Upper lobe of right lung (tissue), 1 donor: ENCODE results near the gene ART4. TPM values are rescaled to one million over a fixed set of nuclear protein-coding genes. Genes with fewer than 3 reads are reported as not detected.

ENCODE experiments used
- ATAC-seq: fragments of 200-7000 bp; cut with Tn5 transposase; one replicate; pipeline ENCODE4 v1.9.1; 2020; ENCODE audit warnings: mild to moderate bottlenecking, moderate library complexity
- DNase-seq: peaks from one replicate; pipeline ENCODE4 v3.0.0-alpha.2; 2020
- H3K27ac ChIP-seq: fragments of 200-600 bp; one replicate; pipeline ENCODE4 v1.8.0; 2022
- H3K27me3 ChIP-seq: fragments of 200-600 bp; one replicate; pipeline ENCODE4 v1.8.0; 2022; ENCODE audit warnings: mild to moderate bottlenecking
- H3K36me3 ChIP-seq: fragments of 200-600 bp; one replicate; pipeline ENCODE4 v1.8.0; 2022
- H3K4me1 ChIP-seq: fragments of 200-600 bp; one replicate; pipeline ENCODE4 v1.8.0; 2022
- H3K4me3 ChIP-seq: fragments of 200-600 bp; one replicate; pipeline ENCODE4 v1.8.0; 2022; ENCODE audit warnings: mild to moderate bottlenecking
- H3K9me3 ChIP-seq: fragments of 200-600 bp; one replicate; pipeline ENCODE4 v1.8.0; 2022
- intact Hi-C: fragments of 100-400 bp; cut with DNase I; formaldehyde crosslinking; loops from one replicate; pipeline ENCODE4 v1.11.0; 2022
- total RNA-seq: library from RNA; stranded (reverse); fragmentation: NEBNext Ultra II Directional; extraction: Animal tissue kit (Norgen Biotek cat#: 25700); gene quantifications from one replicate; pipeline ENCODE4 v1.2.1, GENCODE V29; 2021
- TF ChIP-seq, protein P1 (sequence below): fragments of 200-600 bp; IDR thresholded peaks from one replicate; pipeline ENCODE4 v1.8.0; 2022; ENCODE audit warnings: antibody characterized with exemption
- donor health status: DM: no; HTN: yes; CAD: no; lungs with severe emphysema.

ART4 gene
- total RNA-seq, 1 donor from 2014 or later: 5.7 TPM

DNA sequence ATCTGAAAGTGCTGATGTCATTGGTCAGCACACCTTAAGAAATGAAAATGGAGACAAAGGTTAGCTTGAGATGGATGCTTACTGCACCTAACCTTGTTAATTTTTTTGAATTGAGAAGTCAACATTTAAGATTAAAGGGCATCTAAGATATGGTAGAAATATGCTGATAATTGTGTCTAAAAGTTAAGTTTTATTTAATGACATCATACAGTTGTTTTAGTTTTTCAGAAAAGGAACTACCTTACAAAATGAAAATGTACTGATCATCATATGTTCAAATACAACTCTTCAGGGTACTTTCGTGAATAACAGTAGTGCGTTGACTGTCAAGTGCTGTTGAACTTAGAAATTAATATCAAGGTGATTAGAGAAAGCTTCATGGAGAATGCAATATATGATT is 31.8 kb downstream of the ART4 start:
- intact Hi-C loops: no loop called here
- peaks cover 7% of the 10 kb centered on the region for H3K4me1 ChIP-seq
- no peak overlapping the region for H3K4me3 ChIP-seq
- DNase-seq: no peak
- H3K27me3 ChIP-seq: no peaks in the 10 kb centered on the region
- H3K9me3 ChIP-seq: no peaks in the 10 kb centered on the region
- TF ChIP-seq, protein P1, sequence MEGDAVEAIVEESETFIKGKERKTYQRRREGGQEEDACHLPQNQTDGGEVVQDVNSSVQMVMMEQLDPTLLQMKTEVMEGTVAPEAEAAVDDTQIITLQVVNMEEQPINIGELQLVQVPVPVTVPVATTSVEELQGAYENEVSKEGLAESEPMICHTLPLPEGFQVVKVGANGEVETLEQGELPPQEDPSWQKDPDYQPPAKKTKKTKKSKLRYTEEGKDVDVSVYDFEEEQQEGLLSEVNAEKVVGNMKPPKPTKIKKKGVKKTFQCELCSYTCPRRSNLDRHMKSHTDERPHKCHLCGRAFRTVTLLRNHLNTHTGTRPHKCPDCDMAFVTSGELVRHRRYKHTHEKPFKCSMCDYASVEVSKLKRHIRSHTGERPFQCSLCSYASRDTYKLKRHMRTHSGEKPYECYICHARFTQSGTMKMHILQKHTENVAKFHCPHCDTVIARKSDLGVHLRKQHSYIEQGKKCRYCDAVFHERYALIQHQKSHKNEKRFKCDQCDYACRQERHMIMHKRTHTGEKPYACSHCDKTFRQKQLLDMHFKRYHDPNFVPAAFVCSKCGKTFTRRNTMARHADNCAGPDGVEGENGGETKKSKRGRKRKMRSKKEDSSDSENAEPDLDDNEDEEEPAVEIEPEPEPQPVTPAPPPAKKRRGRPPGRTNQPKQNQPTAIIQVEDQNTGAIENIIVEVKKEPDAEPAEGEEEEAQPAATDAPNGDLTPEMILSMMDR: no peak
- H3K36me3 ChIP-seq: no peaks in the 10 kb centered on the region
- H3K27ac ChIP-seq: no peak overlapping the region
- ATAC-seq: no peak

DNA sequence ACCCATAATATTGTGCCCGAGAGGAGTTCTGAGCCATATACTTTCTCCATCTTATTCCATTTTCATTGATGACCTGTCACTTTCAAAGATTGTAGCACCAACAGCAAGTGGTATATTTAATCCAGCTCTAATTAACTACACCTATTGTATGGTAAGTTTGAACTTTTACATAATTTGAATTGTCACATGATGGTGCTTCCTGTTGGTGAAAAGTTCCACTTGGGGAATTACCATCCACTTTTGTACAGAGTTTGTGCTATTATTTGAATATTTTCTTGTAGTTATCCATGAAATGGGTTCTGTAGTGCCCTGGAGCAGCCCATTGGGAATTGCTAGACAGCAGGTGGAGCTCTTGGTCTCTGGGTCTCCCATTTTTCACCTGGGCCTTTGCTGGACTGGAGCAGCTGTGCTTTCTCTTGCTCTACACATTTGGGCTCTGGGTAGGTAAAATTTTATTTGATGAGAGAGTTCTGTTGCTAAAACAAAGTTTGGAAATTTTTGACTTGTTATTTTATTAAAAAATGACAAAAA is 32.3 kb downstream of the ART4 start:
- H3K9me3 ChIP-seq: no peaks in the 10 kb centered on the region
- H3K4me3 ChIP-seq: no peak overlapping the region
- peaks cover 7% of the 10 kb centered on the region for H3K4me1 ChIP-seq
- no peak for DNase-seq
- H3K27ac ChIP-seq: no peak overlapping the region
- TF ChIP-seq, protein P1: peak; percentile 34
- ATAC-seq: peak; percentile 54
- no peaks in the 10 kb centered on the region for H3K36me3 ChIP-seq
- H3K27me3 ChIP-seq: no peaks in the 10 kb centered on the region
- intact Hi-C loops: no loop called here

DNA sequence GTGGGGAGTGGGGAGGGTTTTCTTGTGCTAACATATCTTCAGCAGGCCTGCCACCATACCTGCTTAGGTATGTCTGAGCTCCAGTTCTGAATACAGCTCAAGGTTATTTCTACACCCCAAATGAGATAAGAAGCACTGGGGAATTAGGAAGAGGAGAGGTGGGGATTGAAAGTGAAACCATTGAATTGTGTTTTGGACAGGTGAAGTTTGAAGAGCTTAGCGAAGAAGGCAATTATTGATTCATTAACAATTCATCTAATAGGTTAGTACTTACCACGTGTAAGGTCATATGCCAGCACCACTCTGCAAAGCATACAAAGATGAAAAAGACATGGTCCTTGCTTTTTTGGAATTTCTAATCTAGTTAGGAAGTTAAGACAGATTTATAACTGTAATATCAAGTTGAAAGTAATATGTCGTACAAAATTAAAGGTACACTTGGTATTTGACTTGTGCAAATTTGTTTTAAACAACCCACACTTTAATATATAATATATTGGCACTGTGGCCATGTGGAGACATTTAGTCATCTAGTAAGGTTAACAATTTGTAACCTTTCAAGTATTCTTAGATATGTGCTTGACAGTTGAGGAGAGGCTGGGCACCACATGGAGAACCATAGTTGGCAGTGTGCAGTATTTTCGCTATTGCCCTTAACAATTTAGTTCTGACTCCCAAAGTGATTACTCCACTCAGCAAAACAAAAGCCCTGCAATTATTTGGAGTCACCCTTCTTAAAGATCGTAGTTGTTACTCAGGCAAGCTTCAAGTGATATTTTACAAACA is 33.0 kb downstream of the ART4 start:
- Histone ChIP-seq H3K27me3 (no peaks in the 10 kb centered on the region), H3K4me3 (peak overlapping the region; percentile 13), H3K27ac (no peak overlapping the region), H3K4me1 (peaks cover 7% of the 10 kb centered on the region), H3K9me3 (no peaks in the 10 kb centered on the region), H3K36me3 (no peaks in the 10 kb centered on the region)
- ATAC-seq: peak; percentile 86
- no peak for DNase-seq
- TF ChIP-seq, protein P1: no peak
- intact Hi-C loops: no loop called here

DNA sequence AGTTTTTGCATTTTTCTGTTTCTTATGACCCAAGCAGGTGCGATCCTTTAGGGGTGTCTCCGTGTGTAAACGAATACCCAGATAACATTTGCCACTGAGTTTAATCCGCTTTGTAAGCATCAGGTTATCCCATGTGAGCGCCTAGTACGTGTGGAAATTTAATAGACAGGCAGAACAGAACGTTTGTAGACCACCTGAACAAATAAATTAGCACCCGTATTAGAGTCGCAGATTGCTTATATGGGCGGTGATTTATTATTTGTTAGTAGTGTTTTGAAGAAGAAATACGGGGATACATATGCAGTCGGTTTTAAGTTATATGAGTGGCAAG is 39.5 kb downstream of the ART4 start:
- peaks cover 12% of the 10 kb centered on the region for H3K36me3 ChIP-seq
- ATAC-seq (no peak), DNase-seq (no peak)
- TF ChIP-seq, protein P1: no peak
- peak overlapping the region; percentile 96 for H3K4me3 ChIP-seq
- H3K27ac ChIP-seq: peak overlapping the region; percentile 75
- intact Hi-C loops: no loop called here
- peaks cover 18% of the 10 kb centered on the region for H3K4me1 ChIP-seq
- no peaks in the 10 kb centered on the region for H3K9me3 ChIP-seq
- H3K27me3 ChIP-seq: no peaks in the 10 kb centered on the region

DNA sequence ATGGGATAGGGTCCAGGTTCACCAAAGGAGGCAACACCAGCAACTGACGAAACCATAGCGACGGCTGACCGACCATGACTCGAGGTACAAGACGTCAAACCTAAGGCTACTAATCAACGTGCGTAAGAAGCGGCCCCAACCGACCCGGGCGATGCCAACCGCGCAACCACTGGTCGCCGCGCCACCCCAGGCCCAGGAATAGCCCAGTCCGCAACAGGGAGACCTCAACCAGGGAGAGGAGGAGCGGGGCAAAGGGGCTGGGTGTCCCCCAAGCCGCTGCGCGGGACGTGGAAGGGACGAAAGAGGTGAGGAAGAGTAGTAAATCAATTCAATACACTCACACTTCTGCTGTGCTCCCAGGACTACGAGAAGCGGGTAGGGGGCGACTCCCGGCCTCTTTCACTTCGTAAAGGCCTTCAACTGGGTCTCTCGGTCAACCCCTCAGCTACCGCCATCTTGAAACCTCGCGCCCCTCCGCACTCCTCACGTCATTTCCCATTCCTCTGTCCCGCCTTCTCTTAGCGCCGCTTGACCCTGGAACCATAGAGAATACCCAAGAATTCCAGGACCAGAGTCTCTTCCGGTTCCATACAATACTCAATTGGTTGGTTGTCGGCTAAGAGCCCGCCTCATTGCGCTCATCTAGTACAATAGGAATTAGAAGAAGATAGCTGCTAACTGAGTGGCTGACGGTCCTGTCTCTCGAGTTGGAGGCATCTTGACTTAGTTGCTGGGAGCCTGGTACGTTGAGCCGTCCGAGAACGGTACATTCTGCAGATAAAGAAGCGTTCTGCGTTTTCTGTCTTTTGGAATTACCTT is 40.1 kb downstream of the ART4 start, which contains the start of the genes C12orf60 and WBP11:
Gene C12orf60, plus strand, starts transcription at position 660 of the 819 bp plus-strand sequence. CDS start 19,266 bp downstream, outside the sequence.
Gene WBP11, minus strand, starts transcription at position 468 of the 819 bp plus-strand sequence. CDS start 2,095 bp downstream, outside the sequence.
- Histone ChIP-seq H3K27ac (peak within 1 kb of the TSS; percentile 96), H3K4me1 (peaks cover 18% of the 10 kb centered on the region), H3K9me3 (no peaks in the 10 kb centered on the region), H3K36me3 (peaks cover 17% of the 10 kb centered on the region), H3K4me3 (peak within 1 kb of the TSS; percentile 96), H3K27me3 (no peaks in the 10 kb centered on the region)
- ATAC-seq (peak; percentile 100), DNase-seq (peak; percentile 93)
- intact Hi-C loops: no loop called here
- TF ChIP-seq, protein P1: no peak
